HEK293T (cell line): ENCODE measurements around the gene STARD5.

Experiments
- BHLHE40 ChIP-seq: fragments of 450-650 bp; IDR thresholded peaks from 2 replicates; pipeline ENCODE4 v1.6.1; 2016; ENCODE audit warnings: mild to moderate bottlenecking, moderate library complexity, borderline replicate concordance
- ELF4 ChIP-seq: fragments of 450-650 bp; IDR thresholded peaks from 2 replicates; pipeline ENCODE4 v1.6.1; 2017; ENCODE audit warnings: antibody characterized with exemption
- FOXM1 ChIP-seq: fragments of 450-650 bp; IDR thresholded peaks from 2 replicates; pipeline ENCODE4 v1.6.1; 2017; ENCODE audit warnings: mild to moderate bottlenecking, borderline replicate concordance
- HDGF ChIP-seq: fragments of 450-650 bp; IDR thresholded peaks from 2 replicates; pipeline ENCODE4 v1.6.1; 2017; ENCODE audit warnings: antibody characterized with exemption, borderline replicate concordance
- L3MBTL2 ChIP-seq: fragments of 450-650 bp; conservative IDR thresholded peaks from 2 replicates; pipeline ENCODE4 v1.6.1; 2016; ENCODE audit warnings: mild to moderate bottlenecking
- NFRKB ChIP-seq: fragments of 450-650 bp; IDR thresholded peaks from 2 replicates; pipeline ENCODE4 v1.6.1; 2016; ENCODE audit warnings: mild to moderate bottlenecking, moderate library complexity
- PKNOX1 ChIP-seq: fragments of 450-650 bp; IDR thresholded peaks from 2 replicates; pipeline ENCODE4 v1.6.1; 2016
- SP1 ChIP-seq: fragments of 450-650 bp; IDR thresholded peaks from 2 replicates; pipeline ENCODE4 v1.6.1; 2017
- SUZ12 ChIP-seq: fragments of 450-650 bp; IDR thresholded peaks from 2 replicates; pipeline ENCODE4 v1.6.1; 2016; ENCODE audit warnings: mild to moderate bottlenecking
- TARDBP ChIP-seq: fragments of 450-650 bp; IDR thresholded peaks from 2 replicates; pipeline ENCODE4 v1.6.1; 2016

GRCh38 chr15:81261172-81261811 lies 62.6 kb downstream of the STARD5 start:
- TF ChIP-seq BHLHE40 (no peak), TARDBP (no peak), L3MBTL2 (no peak), ELF4 (no peak), SUZ12 (no peak), NFRKB (no peak), HDGF (no peak), SP1 (no peak), PKNOX1 (no peak), FOXM1 (no peak)
